CD14-positive monocyte (primary cell): ENCODE results near the gene IL1RL2. TPM values are rescaled to one million over a fixed set of nuclear protein-coding genes. Genes with fewer than 3 reads are reported as not detected.
A peak's percentile ranks its signal among the peaks of the same experiment; 100 is the strongest.

Source experiments
- DNase-seq, 3 donors: peaks; one replicate each; pipeline ENCODE4 v3.0.0-alpha.2; 2011 to 2022
- H2AFZ ChIP-seq: 2 replicates; pipeline ENCODE4 v1.6.0; 2012; ENCODE audit warnings: mild to moderate bottlenecking, low read depth, low read length, inconsistent platforms; ENCODE audit not compliant: insufficient read depth, poor library complexity, severe bottlenecking
- H3K27ac ChIP-seq, 2 donors: 1 replicate in 1 of 2; 2 replicates in 1 of 2; pipeline ENCODE4 v1.5.1; 2012 to 2013; ENCODE audit warnings: low read length in 2 of 2, control low read depth in 1 of 2, inconsistent platforms in 1 of 2, low read depth in 1 of 2, mild to moderate bottlenecking in 1 of 2
- H3K27me3 ChIP-seq, 2 donors: one replicate each; pipeline versions ENCODE4 v1.6.0 to v1.6.1; 2011 to 2013; ENCODE audit warnings: low read length in 2 of 2; ENCODE audit not compliant: control insufficient read depth in 2 of 2, insufficient read depth in 2 of 2
- H3K36me3 ChIP-seq, 2 donors: replicated peaks in 1 of 2; 1 replicate in 1 of 2; 2 replicates in 1 of 2; pipeline versions ENCODE4 v1.5.1 to v1.6.1; 2012 to 2013; ENCODE audit warnings: low read length in 2 of 2, control low read depth in 1 of 2, inconsistent platforms in 1 of 2, mild to moderate bottlenecking in 1 of 2; ENCODE audit not compliant: insufficient read depth in 2 of 2, control insufficient read depth in 1 of 2
- H3K4me1 ChIP-seq, 2 donors: 1 replicate in 1 of 2; 2 replicates in 1 of 2; pipeline versions ENCODE4 v1.5.1 to v1.6.1; 2012 to 2013; ENCODE audit warnings: low read length in 2 of 2, control low read depth in 1 of 2, inconsistent platforms in 1 of 2, mild to moderate bottlenecking in 1 of 2, moderate library complexity in 1 of 2; ENCODE audit not compliant: insufficient read depth in 2 of 2, control insufficient read depth in 1 of 2
- H3K4me2 ChIP-seq: replicated peaks from 2 replicates; pipeline ENCODE3; 2012; ENCODE audit warnings: low read length, moderate library complexity, mild to moderate bottlenecking; ENCODE audit not compliant: poor library complexity, severe bottlenecking; ENCODE audit errors: extremely low read depth
- H3K4me3 ChIP-seq, 3 experiments: fragments of 200-600 bp in 1 of 3; sonication (generic) in 1 of 3; replicated peaks in 1 of 3; 1 replicate in 2 of 3; 2 replicates in 1 of 3; pipeline ENCODE4 v1.5.1; 2011 to 2013; ENCODE audit warnings: low read length in 3 of 3, mild to moderate bottlenecking in 3 of 3, control low read depth in 2 of 3, low read depth in 2 of 3, inconsistent platforms in 1 of 3, moderate library complexity in 1 of 3
- H3K79me2 ChIP-seq: 2 replicates; pipeline ENCODE4 v1.6.0; 2012; ENCODE audit warnings: mild to moderate bottlenecking, control low read depth, inconsistent platforms, low read length, moderate library complexity; ENCODE audit not compliant: insufficient read depth
- H3K9ac ChIP-seq: 2 replicates; pipeline ENCODE4 v1.6.0; 2017; ENCODE audit warnings: low read length, mild to moderate bottlenecking; ENCODE audit not compliant: insufficient read depth, poor library complexity, severe bottlenecking
- H3K9me3 ChIP-seq, 2 donors: replicated peaks in 1 of 2; 1 replicate in 1 of 2; 2 replicates in 1 of 2; pipeline versions ENCODE4 v1.5.1 to v1.6.1; 2012 to 2013; ENCODE audit warnings: low read length in 2 of 2, control low read depth in 1 of 2; ENCODE audit not compliant: control insufficient read depth in 1 of 2, insufficient read depth in 1 of 2
- H4K20me1 ChIP-seq: 2 replicates; pipeline ENCODE4 v1.6.0; 2012; ENCODE audit warnings: mild to moderate bottlenecking, low read length, control low read depth, moderate library complexity; ENCODE audit not compliant: insufficient read depth
- H3K27ac Mint-ChIP-seq, 7 donors: one replicate each; pipeline ENCODE4 v1.8.0; 2020; ENCODE audit warnings: mild to moderate bottlenecking in 7 of 7, mixed read lengths in 7 of 7, moderate library complexity in 6 of 7, inconsistent platforms in 2 of 7
- H3K27me3 Mint-ChIP-seq, 3 donors: one replicate each; pipeline ENCODE4 v1.8.0; 2021 to 2022; ENCODE audit warnings: low read depth in 3 of 3, mild to moderate bottlenecking in 3 of 3, mixed read lengths in 3 of 3, moderate library complexity in 3 of 3, inconsistent platforms in 1 of 3
- H3K36me3 Mint-ChIP-seq, 2 donors: one replicate each; pipeline ENCODE4 v1.8.0; 2020; ENCODE audit warnings: mixed read lengths in 2 of 2, inconsistent platforms in 1 of 2, mild to moderate bottlenecking in 1 of 2
- H3K4me1 Mint-ChIP-seq: one replicate; pipeline ENCODE4 v1.8.0; 2020; ENCODE audit warnings: mild to moderate bottlenecking, mixed read lengths
- H3K4me3 Mint-ChIP-seq, 2 donors: one replicate each; pipeline ENCODE4 v1.8.0; 2020; ENCODE audit warnings: mild to moderate bottlenecking in 2 of 2, mixed read lengths in 2 of 2, moderate library complexity in 1 of 2
- H3K9me3 Mint-ChIP-seq, 7 donors: one replicate each; pipeline ENCODE4 v1.8.0; 2020 to 2022; ENCODE audit warnings: mixed read lengths in 7 of 7, mild to moderate bottlenecking in 6 of 7, moderate library complexity in 6 of 7, inconsistent platforms in 2 of 7
- CTCF ChIP-seq: fragments of 200-600 bp; IDR thresholded peaks from one replicate; pipeline ENCODE4 v1.8.0; 2022; ENCODE audit warnings: antibody characterized with exemption, mild to moderate bottlenecking
- WGBS: methylation state at CpG from one replicate; pipeline ENCODE4 v1.1.5; 2013; ENCODE audit warnings: missing lambda C conversion rate; ENCODE audit not compliant: insufficient coverage; 5-methylcytosine and 5-hydroxymethylcytosine counted together
- intact Hi-C, 2 donors: fragments of 100-400 bp; cut with micrococcal nuclease; formaldehyde crosslinking; loops; one replicate each; pipeline versions ENCODE4 v1.15.0 to v1.15.1; 2023
- polyA plus RNA-seq, 3 donors: library from polyadenylated mRNA; depleted of rRNA in 1 of 3; unstranded in 2 of 3; stranded (reverse) in 1 of 3; fragments of 300-500 nt in 2 of 3; fragments of >200 nt in 1 of 3; fragmentation: Illumina TruSeq in 2 of 3; gene quantifications; 1 replicate in 2 of 3; 2 replicates in 1 of 3; pipeline ENCODE4 v1.2.3, GENCODE V29; 2012 to 2021

Gene IL1RL2
- polyA plus RNA-seq, 3 donors: 0.07 to 1.5 TPM; not detected in 1

GRCh38 chr2:102187496-102188150 is 800 bp downstream of the IL1RL2 start:
- peak; percentile 68 to 79 (median 71) for DNase-seq
- H3K27me3 Mint-ChIP-seq: peaks cover 15 to 31% (median 17%) of the 10 kb centered on the region in 3 donors
- H3K79me2 ChIP-seq: no peaks in the 10 kb centered on the region
- H3K4me1 ChIP-seq: peaks cover 10 to 13% of the 10 kb centered on the region in 2 donors
- no peaks in the 10 kb centered on the region for H4K20me1 ChIP-seq
- intact Hi-C loops: loop anchor here in 1 of 2 donors (5.0 kb wide), 1 partner anchor 55 kb away; no protein-coding TSS in a partner anchor
- peak overlapping the region; percentile 77 for H3K4me2 ChIP-seq
- 5% methylated on average over 47 of the region's 50 CpGs for WGBS
- peaks cover 2% of the 10 kb centered on the region in 2 donors for H3K36me3 Mint-ChIP-seq
- peak overlapping the region in 2 of 3 experiments; percentile 36 to 63 for H3K4me3 ChIP-seq
- peak overlapping the region in 6 of 7 donors; percentile 80 to 94 (median 90) for H3K27ac Mint-ChIP-seq
- H3K4me3 Mint-ChIP-seq: peak overlapping the region; percentile 82 to 95
- peaks cover 7% of the 10 kb centered on the region for H3K4me1 Mint-ChIP-seq
- no peaks in the 10 kb centered on the region for H3K36me3 ChIP-seq
- H2AFZ ChIP-seq: peak overlapping the region; percentile 94
- H3K9ac ChIP-seq: peak overlapping the region; percentile 61
- H3K9me3 ChIP-seq: no peaks in the 10 kb centered on the region
- TF ChIP-seq CTCF: peak; percentile 37
- peaks cover 3 to 18% of the 10 kb centered on the region in 2 donors for H3K27me3 ChIP-seq
- peaks cover 0 to 10% (median 2%) of the 10 kb centered on the region in 7 donors for H3K9me3 Mint-ChIP-seq
- H3K27ac ChIP-seq: no peak overlapping the region

- no peak overlapping the region for H3K27ac ChIP-seq
- WGBS: 100% methylated on average over 2 of the region's 10 CpGs
- H3K4me3 ChIP-seq: no peak overlapping the region
- peaks cover 16 to 31% (median 19%) of the 10 kb centered on the region in 3 donors for H3K27me3 Mint-ChIP-seq
- no peak overlapping the region for H3K4me3 Mint-ChIP-seq
- H3K27ac Mint-ChIP-seq: no peak overlapping the region
- H3K36me3 ChIP-seq: no peaks in the 10 kb centered on the region
- intact Hi-C loops: no loop called here
- peaks cover 7% of the 10 kb centered on the region for H3K4me1 Mint-ChIP-seq
- no peak overlapping the region for H3K9ac ChIP-seq
- no peak for DNase-seq
- no peak overlapping the region for H2AFZ ChIP-seq
- peaks cover 3 to 18% of the 10 kb centered on the region in 2 donors for H3K27me3 ChIP-seq
- H3K36me3 Mint-ChIP-seq: peaks cover 2% of the 10 kb centered on the region in 2 donors
- no peaks in the 10 kb centered on the region for H4K20me1 ChIP-seq
- H3K4me2 ChIP-seq: no peak overlapping the region
- H3K9me3 ChIP-seq: no peaks in the 10 kb centered on the region
- H3K4me1 ChIP-seq: peaks cover 10 to 13% of the 10 kb centered on the region in 2 donors
- no peaks in the 10 kb centered on the region for H3K79me2 ChIP-seq
- H3K9me3 Mint-ChIP-seq: peaks cover 0 to 10% (median 2%) of the 10 kb centered on the region in 7 donors
- no peak for TF ChIP-seq CTCF
These were observed 3.7 kb downstream of the IL1RL2 start for GRCh38 chr2:102190430-102191107.
